HL-60 (cell line): ENCODE measurements around the gene TMEM127.

Source experiments
- DNase-seq, 2 experiments: peaks; one replicate each; pipeline ENCODE4 v3.0.0-alpha.2; 2010 to 2020; ENCODE audit warnings: low read depth in 1 of 2, low spot score in 1 of 2
- H3K27ac ChIP-seq: fragments of 250-450 bp; sonication (Bioruptor Pico); replicated peaks from 2 replicates; pipeline ENCODE4 v1.5.1; 2020; ENCODE audit warnings: mild to moderate bottlenecking, moderate library complexity
- H3K27me3 ChIP-seq: fragments of 250-450 bp; sonication (Bioruptor Pico); 2 replicates; pipeline ENCODE4 v1.5.1; 2021; ENCODE audit warnings: mild to moderate bottlenecking, moderate library complexity; ENCODE audit not compliant: insufficient read depth, poor library complexity, severe bottlenecking
- H3K4me3 ChIP-seq: replicated peaks from 2 replicates; pipeline ENCODE4 v1.5.1; 2011; ENCODE audit warnings: mild to moderate bottlenecking, control low read depth, low read length; ENCODE audit not compliant: insufficient read depth
- CTCF ChIP-seq: IDR thresholded peaks from one replicate; pipeline ENCODE4 v1.5.1; 2011; ENCODE audit warnings: low read length, control low read depth, inconsistent platforms; ENCODE audit not compliant: insufficient read depth
- GABPA ChIP-seq: IDR thresholded peaks from 2 replicates; pipeline ENCODE4 v1.6.1; 2012; ENCODE audit warnings: low read depth
- POLR2AphosphoS5 ChIP-seq: IDR thresholded peaks from 2 replicates; pipeline ENCODE4 v1.6.1; 2012; ENCODE audit warnings: low read depth
- REST ChIP-seq: IDR thresholded peaks from 2 replicates; pipeline ENCODE4 v1.6.1; 2012; ENCODE audit warnings: low read depth; ENCODE audit not compliant: insufficient replicate concordance
- SPI1 ChIP-seq: IDR thresholded peaks from 2 replicates; pipeline ENCODE4 v1.6.1; 2012; ENCODE audit warnings: low read depth, mild to moderate bottlenecking, borderline replicate concordance

TMEM127 gene

GRCh38 chr2:96207774-96208142 is 58.0 kb downstream of the TMEM127 start:
- H3K27ac ChIP-seq, result peak overlapping the region; percentile 98
- H3K4me3 ChIP-seq, result peak overlapping the region; percentile 97
- no peaks in the 10 kb centered on the region for H3K27me3 ChIP-seq
- TF ChIP-seq POLR2AphosphoS5 (no peak), CTCF (no peak), REST (no peak), SPI1 (no peak), GABPA (no peak)
- DNase-seq, result no peak

- H3K27ac ChIP-seq, result peak overlapping the region; percentile 98
- H3K27me3 ChIP-seq, result no peaks in the 10 kb centered on the region
- DNase-seq, result no peak
Measured at GRCh38 chr2:96207073-96207773, 58.6 kb downstream of the TMEM127 start.

More at GRCh38 chr2:96207073-96207773, 58.6 kb downstream of the TMEM127 start:
- TF ChIP-seq CTCF (no peak), GABPA (no peak), POLR2AphosphoS5 (no peak), SPI1 (no peak), REST (no peak)
- peak overlapping the region; percentile 97 for H3K4me3 ChIP-seq
